HG02981 (cell line): ENCODE data around the gene PTPRM.

Experiments used
- ATAC-seq: cut with Tn5 transposase; IDR thresholded peaks from one replicate; pipeline ENCODE4 v1.9.1; 2021; ENCODE audit warnings: mild to moderate bottlenecking, moderate library complexity; ENCODE audit not compliant: unreplicated experiment

The PTPRM gene

DNA sequence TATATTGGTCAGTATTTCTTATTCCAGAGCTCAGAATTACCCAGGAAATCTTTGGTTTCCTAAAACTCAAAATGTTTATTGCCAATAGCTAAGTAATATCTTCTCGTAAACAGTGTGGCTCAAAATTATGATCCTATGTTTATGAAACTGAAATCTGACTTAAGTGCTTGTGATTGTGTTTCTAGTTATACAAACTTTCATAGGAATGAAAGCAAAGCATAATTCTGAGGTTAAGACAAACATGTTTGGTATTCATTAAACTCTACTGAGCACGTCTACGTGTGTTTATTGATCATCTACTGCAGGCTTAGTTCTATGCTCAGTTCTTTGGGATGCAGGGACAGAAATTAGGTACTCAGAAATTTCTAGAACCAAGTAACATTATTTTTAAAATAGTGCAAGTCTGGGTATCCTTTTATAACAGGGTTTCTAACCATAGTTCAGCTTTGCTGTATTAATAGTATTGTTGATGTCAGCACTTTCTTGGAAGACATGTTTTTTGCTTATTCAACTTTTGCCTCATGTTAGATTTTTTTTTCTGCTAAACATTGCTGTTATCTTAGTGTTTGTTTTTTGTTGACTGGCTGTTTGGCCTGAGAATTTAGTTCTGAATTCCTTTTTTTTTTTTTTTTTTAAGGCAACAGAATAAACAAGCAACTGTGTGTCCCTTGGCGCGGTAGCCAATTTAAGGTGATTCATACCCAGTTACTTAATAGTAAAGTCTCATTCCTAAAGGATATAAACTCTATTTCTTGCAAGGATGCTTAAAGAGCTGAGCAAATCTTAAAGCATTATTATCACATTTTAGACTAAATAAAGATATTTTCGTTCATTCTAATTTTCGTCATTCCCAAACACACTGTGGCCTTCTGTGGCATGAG lies 31.3 kb downstream of the PTPRM start:
- ATAC-seq: no peak

- ATAC-seq: no peak
These were observed 32.9 kb downstream of the PTPRM start for GRCh38 chr18:7600036-7600435.

DNA sequence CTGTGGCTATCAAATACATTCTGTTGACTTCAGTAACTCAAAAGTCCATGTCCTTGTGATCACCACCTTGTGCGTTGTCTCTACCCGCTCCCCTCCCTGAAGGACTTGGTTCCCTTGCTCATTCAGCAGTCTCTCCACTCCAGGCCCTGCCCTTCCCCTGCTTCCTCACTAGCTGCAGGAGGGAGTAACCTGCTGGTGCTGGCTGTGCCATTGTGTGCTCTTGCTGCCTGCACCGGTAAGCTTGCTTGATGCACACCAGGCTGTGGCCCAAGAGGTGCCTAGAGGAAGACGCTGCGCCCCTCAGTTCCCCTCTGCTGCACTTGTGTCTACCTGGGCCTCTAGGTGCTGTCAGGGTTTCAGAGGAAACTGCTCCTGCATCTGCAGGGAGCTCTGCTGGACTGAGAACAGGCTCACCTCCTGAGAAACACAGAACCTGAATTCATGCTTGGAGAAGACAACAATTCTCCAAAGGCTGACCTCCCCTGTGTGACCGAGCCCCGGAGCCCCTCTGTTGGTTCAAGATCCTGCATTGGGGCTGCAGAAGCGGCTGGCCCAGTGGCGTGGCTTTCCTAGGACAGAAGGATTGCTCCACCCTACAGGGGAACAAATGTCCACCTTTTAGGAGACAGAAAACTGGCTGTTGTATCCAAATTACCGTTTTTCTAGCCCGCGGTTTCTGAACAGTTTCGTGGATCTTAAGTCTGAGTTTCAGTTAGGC lies 33.6 kb downstream of the PTPRM start:
- no peak for ATAC-seq

- ATAC-seq: no peak
These were observed 34.1 kb downstream of the PTPRM start for GRCh38 chr18:7601246-7601615.

DNA sequence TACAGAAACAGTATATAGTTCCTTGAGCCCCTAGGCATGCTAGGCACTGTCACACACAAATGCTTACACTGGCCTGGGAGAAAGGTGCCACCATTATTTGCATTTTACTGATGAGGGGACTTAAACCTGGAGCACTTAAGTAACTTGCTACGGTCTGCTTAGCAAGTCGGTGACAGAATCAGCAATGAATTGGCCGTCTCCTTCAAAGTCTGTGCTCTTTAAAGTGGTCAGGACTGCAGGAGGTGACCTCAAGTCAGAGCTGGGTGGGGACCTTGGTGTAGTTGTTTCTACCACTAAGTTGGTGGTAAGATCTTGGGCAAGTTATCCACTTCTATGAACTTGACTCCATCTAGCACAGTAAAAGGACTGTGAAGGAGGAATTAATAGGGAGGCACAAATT lies 34.8 kb downstream of the PTPRM start:
- ATAC-seq: no peak

- no peak for ATAC-seq
These were observed 36.3 kb downstream of the PTPRM start for GRCh38 chr18:7603259-7604000.

GRCh38 chr18:7604361-7604760 lies 37.2 kb downstream of the PTPRM start:
- no peak for ATAC-seq

DNA sequence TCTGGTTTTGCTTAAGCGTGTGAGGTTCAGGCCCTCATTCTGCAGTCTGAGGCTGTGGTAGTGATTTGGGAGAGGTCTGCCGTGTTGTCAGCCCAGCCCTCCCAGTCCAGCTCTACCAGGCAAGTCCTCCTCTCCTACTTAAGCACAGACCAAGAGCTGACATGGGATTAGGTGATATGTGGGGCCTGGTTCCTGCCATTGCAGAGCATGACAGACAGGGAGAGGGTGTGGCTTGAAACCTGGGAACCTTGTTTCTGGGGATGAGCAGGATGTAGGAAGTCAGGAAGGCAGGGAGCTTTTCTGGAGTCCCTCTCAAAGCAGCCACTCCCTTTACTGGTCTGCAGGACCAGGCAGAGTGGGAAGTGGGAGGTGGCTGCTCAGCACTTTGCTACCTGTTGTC lies 38.6 kb downstream of the PTPRM start:
- no peak for ATAC-seq

DNA sequence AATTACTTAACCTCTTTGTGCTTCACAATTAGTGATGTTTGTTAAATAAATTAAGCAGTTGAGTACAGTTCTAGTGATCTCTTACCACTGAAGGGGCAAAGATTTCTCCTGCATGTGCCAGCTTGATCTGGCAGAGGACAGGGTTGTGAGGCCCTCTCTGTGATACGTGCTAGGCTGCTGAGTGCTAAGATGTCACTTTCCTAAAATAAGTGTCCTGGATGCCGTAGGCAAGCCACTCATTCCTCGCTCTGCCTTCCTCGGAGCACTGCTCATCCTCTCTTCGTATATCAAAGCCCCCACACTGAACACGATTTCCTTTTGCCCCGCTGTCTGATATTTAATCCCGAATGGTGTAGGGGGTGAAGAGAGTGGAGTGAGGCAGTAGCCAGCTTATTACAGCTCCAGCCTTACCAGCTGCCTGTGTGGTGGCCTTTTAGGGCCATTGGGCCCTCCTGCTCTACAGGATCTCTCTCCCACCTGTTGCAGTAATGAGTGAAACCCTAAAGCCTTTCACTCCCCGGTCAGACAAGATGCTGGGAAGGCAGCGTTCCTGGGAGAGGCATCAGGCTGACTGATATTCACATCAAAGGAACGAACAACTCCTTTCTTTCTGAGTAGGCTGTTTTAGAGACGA lies 40.5 kb downstream of the PTPRM start:
- ATAC-seq: no peak

- no peak for ATAC-seq
These were observed 41.0 kb downstream of the PTPRM start for GRCh38 chr18:7608174-7608550.

GRCh38 chr18:7608781-7609201 lies 41.7 kb downstream of the PTPRM start:
- ATAC-seq: no peak

- ATAC-seq: no peak
These were observed 42.5 kb downstream of the PTPRM start for GRCh38 chr18:7609617-7610016.

- ATAC-seq: no peak
These were observed 46.9 kb downstream of the PTPRM start for GRCh38 chr18:7614042-7614441.

GRCh38 chr18:7615840-7616239 lies 48.7 kb downstream of the PTPRM start:
- ATAC-seq: no peak

- ATAC-seq: no peak
These were observed 49.5 kb downstream of the PTPRM start for GRCh38 chr18:7616661-7617060.

DNA sequence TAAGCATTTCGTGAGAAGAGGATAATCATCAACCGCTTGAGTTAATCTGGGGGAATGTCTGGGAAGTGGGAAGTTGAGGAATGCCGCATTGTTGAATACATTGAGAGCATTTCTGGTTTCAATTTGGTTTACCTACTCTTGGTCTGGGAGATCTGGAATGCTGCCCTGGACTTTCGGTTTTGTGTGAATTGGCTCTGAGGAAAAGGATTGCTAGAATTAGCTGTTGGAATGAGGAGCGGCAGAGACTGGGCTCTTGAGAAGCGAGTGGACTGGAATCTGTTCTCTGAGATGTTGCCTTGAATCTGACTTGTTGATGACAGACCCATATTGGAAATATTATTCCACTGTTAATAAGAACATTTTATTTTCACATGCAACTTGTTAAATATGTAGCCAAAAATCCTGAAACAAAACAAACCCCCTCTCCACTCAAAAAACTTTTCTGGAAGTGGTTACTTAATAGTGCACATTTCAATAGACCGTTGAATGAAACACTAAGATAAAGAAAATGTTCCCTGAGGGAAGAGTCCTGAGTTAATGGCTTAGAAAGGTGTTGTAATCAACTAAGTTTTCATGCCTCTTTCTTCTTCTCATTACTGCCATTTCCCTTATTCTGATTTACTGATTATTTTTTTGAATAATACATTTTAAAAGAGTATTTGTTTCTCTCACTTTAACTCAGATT lies 50.8 kb downstream of the PTPRM start:
- no peak for ATAC-seq

DNA sequence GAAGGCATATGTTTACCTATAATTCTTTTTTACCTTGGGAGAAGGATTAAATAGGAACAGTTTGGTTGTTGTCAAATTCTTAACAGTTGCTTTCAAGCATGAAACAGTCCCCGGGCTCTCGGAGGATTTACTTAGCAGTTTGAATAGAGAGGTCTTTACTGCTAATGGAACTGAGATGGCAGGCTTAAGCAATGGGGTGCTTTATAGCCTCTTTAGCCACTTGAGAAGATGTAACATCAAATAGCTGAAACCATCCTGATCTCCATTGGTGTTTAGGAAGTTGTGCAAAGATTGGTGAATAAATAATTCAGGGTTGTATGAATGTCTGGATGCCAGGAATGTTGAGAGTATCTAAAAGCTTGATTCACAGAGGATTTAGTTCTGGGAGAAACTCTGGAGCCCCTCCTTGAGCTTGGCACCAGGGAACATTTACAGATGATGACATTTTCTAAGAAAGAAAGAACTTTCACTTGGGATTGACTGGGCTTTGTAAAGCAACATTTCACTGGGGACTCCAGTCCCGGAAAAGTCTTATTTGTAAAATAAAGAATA lies 51.9 kb downstream of the PTPRM start:
- no peak for ATAC-seq

GRCh38 chr18:7619676-7620075 lies 52.6 kb downstream of the PTPRM start:
- no peak for ATAC-seq

- ATAC-seq: no peak
These were observed 55.6 kb downstream of the PTPRM start for GRCh38 chr18:7622721-7623120.

GRCh38 chr18:7623681-7624080 lies 56.6 kb downstream of the PTPRM start:
- no peak for ATAC-seq
